Lower lobe of right lung (tissue), 2 donors: ENCODE measurements around the gene PHOSPHO1. TPM values are rescaled to one million over a fixed set of nuclear protein-coding genes. Genes with fewer than 3 reads are reported as not detected.
A peak's percentile ranks its signal among the peaks of the same experiment; 100 is the strongest.
"Not testable (repeated sequence)": the region's sequence is repeated elsewhere in the genome, so short reads cannot be mapped to it uniquely, and the experiment has no call there.

Experiments used
- ATAC-seq, 2 donors: fragments of 200-7000 bp; cut with Tn5 transposase; one replicate each; pipeline ENCODE4 v1.9.1; 2020 to 2022; ENCODE audit warnings: mild to moderate bottlenecking in 2 of 2, moderate library complexity in 2 of 2
- DNase-seq: peaks from one replicate; pipeline ENCODE4 v3.0.0-alpha.2; 2020
- H3K27ac ChIP-seq: fragments of 200-600 bp; one replicate; pipeline ENCODE4 v1.8.0; 2022
- H3K27me3 ChIP-seq: fragments of 200-600 bp; one replicate; pipeline ENCODE4 v1.8.0; 2022; ENCODE audit warnings: low read depth
- H3K36me3 ChIP-seq: fragments of 200-600 bp; one replicate; pipeline ENCODE4 v1.8.0; 2022; ENCODE audit warnings: mild to moderate bottlenecking
- H3K4me1 ChIP-seq: fragments of 200-600 bp; one replicate; pipeline ENCODE4 v1.8.0; 2022
- H3K4me3 ChIP-seq: fragments of 200-600 bp; one replicate; pipeline ENCODE4 v1.8.0; 2022; ENCODE audit warnings: mild to moderate bottlenecking
- H3K9me3 ChIP-seq: fragments of 200-600 bp; one replicate; pipeline ENCODE4 v1.8.0; 2022
- CTCF ChIP-seq: fragments of 200-600 bp; IDR thresholded peaks from one replicate; pipeline ENCODE4 v1.8.0; 2022; ENCODE audit warnings: antibody characterized with exemption, mild to moderate bottlenecking
- intact Hi-C: fragments of 100-400 bp; cut with DNase I; formaldehyde crosslinking; loops from one replicate; pipeline ENCODE4 v1.11.0; 2022
- total RNA-seq: library from RNA; stranded (reverse); fragmentation: NEBNext Ultra II Directional; extraction: Animal tissue kit (Norgen Biotek cat#: 25700); gene quantifications from one replicate; pipeline ENCODE4 v1.2.1, GENCODE V29; 2021
- donor health status: DM: no; HTN: yes; CAD: no; lungs with severe emphysema.

Gene PHOSPHO1
- total RNA-seq, 1 donor from 2014 or later = 1.9 TPM

DNA sequence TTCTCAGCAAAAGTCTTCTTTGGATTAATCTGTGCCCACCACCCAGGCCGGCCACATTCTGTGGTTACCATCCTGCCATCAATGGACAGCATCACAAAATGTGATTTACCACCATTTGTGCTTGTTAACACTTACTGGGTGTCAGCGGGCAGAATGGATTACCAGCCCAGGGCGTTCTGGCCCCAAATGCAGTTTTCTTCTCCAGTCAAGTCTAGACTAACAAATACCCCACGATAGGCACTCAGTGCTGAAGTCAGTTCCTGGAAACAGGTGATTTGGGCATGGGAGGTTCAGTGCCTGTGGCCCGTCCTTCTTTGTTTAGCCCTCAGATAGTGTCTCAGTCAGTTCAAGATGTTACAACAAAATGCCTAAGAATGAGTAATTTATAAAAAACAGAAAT lies 38.8 kb upstream of the PHOSPHO1 start:
- no peak overlapping the region for H3K4me3 ChIP-seq
- intact Hi-C loops = no loop called here
- ATAC-seq = no peak
- no peaks in the 10 kb centered on the region for H3K4me1 ChIP-seq
- H3K27ac ChIP-seq = no peak overlapping the region
- no peaks in the 10 kb centered on the region for H3K27me3 ChIP-seq
- no peaks in the 10 kb centered on the region for H3K9me3 ChIP-seq
- no peaks in the 10 kb centered on the region for H3K36me3 ChIP-seq
- no peak for DNase-seq
- no peak for TF ChIP-seq CTCF

GRCh38 chr17:49267912-49268311 lies 37.3 kb upstream of the PHOSPHO1 start:
- intact Hi-C loops = no loop called here
- ATAC-seq = no peak
- no peak for DNase-seq
- Histone ChIP-seq H3K4me1 (no peaks in the 10 kb centered on the region), H3K27me3 (no peaks in the 10 kb centered on the region), H3K9me3 (no peaks in the 10 kb centered on the region), H3K36me3 (no peaks in the 10 kb centered on the region), H3K4me3 (no peak overlapping the region), H3K27ac (no peak overlapping the region)
- TF ChIP-seq CTCF = no peak

DNA sequence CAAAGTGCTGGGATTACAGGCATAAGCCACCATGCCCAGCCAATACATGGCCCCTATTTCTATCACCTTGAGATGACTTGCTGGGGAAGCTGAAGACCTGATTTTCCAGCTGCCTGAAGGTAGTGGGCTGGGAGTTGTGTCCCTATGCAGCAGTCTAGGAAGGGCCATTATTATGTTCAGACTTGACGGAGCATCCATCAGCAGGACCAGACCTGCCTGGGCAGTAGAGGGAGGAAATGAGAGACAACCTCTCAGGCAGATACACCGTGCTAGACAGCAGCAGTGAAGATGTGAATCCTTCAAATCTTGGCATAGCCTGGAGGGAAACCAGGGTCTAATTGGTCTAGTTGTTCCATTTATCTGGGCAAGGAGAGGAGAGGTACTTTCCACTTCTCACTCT lies 35.6 kb upstream of the PHOSPHO1 start:
- intact Hi-C loops = no loop called here
- TF ChIP-seq CTCF = no peak
- ATAC-seq = no peak
- Histone ChIP-seq H3K36me3 (no peaks in the 10 kb centered on the region), H3K9me3 (no peaks in the 10 kb centered on the region), H3K4me3 (no peak overlapping the region), H3K27me3 (no peaks in the 10 kb centered on the region), H3K4me1 (peaks cover under 1% of the 10 kb centered on the region), H3K27ac (no peak overlapping the region)
- no peak for DNase-seq

GRCh38 chr17:49261540-49261939 lies 31.0 kb upstream of the PHOSPHO1 start:
- intact Hi-C loops, H3K36me3 ChIP-seq, H3K9me3 ChIP-seq, H3K27me3 ChIP-seq, ATAC-seq, H3K27ac ChIP-seq, DNase-seq, H3K4me3 ChIP-seq: not testable (repeated sequence)
- peaks cover 18% of the 10 kb centered on the region for H3K4me1 ChIP-seq

DNA sequence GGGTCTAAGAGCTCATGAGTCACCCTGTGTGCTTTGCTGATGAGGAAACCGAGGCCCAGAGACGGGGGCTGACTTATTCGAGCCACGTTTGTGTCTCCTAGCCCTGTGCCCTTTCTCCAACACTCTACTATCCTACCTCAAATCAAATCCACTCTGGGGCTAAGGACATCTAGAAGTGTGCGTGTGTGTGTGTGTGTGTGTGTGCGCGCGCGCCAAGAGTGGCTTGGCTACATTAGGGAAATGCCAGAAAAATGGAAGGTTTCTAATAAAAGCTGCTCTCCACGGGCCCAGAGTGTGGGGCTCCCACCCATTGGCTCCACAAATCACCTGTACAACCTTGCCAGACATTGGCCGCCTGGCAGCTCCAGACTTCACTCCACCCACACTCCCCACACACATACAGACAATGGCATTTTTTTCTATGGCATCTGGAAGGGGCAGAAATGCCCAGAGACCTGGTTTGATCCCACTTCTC lies 30.3 kb upstream of the PHOSPHO1 start:
- Histone ChIP-seq H3K27ac (peak overlapping the region; percentile 79), H3K36me3 (no peaks in the 10 kb centered on the region), H3K9me3 (no peaks in the 10 kb centered on the region), H3K27me3 (no peaks in the 10 kb centered on the region), H3K4me3 (peak overlapping the region; percentile 62), H3K4me1 (peaks cover 18% of the 10 kb centered on the region)
- DNase-seq = no peak
- intact Hi-C loops = no loop called here
- ATAC-seq = peak; percentile 3 to 24
- no peak for TF ChIP-seq CTCF

GRCh38 chr17:49260011-49260816 lies 29.6 kb upstream of the PHOSPHO1 start:
- peak overlapping the region; percentile 62 for H3K4me3 ChIP-seq
- peaks cover 18% of the 10 kb centered on the region for H3K4me1 ChIP-seq
- intact Hi-C loops = no loop called here
- DNase-seq (peak; percentile 81), ATAC-seq (peak; percentile 88 to 90)
- no peaks in the 10 kb centered on the region for H3K36me3 ChIP-seq
- H3K27me3 ChIP-seq = no peaks in the 10 kb centered on the region
- no peak for TF ChIP-seq CTCF
- peak overlapping the region; percentile 79 for H3K27ac ChIP-seq
- H3K9me3 ChIP-seq = no peaks in the 10 kb centered on the region
